Measurements from ENCODE around the gene TEAD4. TPM values are rescaled to one million over a fixed set of nuclear protein-coding genes. Genes with fewer than 3 reads are reported as not detected.

TEAD4 gene
- total RNA-seq, 1 experiment from 2014 or later = 43.2 TPM

GRCh38 chr12:3045494-3045893 is 86.3 kb downstream of the TEAD4 start:
- no peaks in the 10 kb centered on the region for H3K79me2 ChIP-seq (ENCODE audit: insufficient read depth, low read length)
- no peak overlapping the region for H3K27ac ChIP-seq (ENCODE audit: low read depth, low read length)
- TF ChIP-seq EZH2phosphoT487 (IDR thresholded peaks at IDR 0.05; ENCODE audit: borderline replicate concordance) = no peak
- no peak for TF ChIP-seq RAD21 (IDR thresholded peaks at IDR 0.05; ENCODE audit: low read depth)
- no peak for TF ChIP-seq YY1 (IDR thresholded peaks at IDR 0.05; ENCODE audit: extremely low read depth, insufficient replicate concordance, low read depth, low read length)
- no peak for TF ChIP-seq SRF (IDR thresholded peaks at IDR 0.05; ENCODE audit: low read depth)
- TF ChIP-seq FOSL1 (IDR thresholded peaks at IDR 0.05; ENCODE audit: low read depth) = no peak
- no peak for TF ChIP-seq POLR2AphosphoS5 (IDR thresholded peaks at IDR 0.05; ENCODE audit: low read depth, low read length)
- TF ChIP-seq CBX3 (IDR thresholded peaks at IDR 0.05; ENCODE audit: low read depth) = no peak
- TF ChIP-seq JUND (IDR thresholded peaks at IDR 0.05) = no peak
- no peak for TF ChIP-seq SP1 (IDR thresholded peaks at IDR 0.05; ENCODE audit: low read depth)
- TF ChIP-seq POLR2A (IDR thresholded peaks at IDR 0.05; ENCODE audit: borderline replicate concordance, extremely low read depth, insufficient read depth, insufficient read length) = no peak
- H3K36me3 ChIP-seq (ENCODE audit: control insufficient read depth in 1 of 2, insufficient read depth in 2 of 2, low read length in 2 of 2) = peaks cover 0 to 5% of the 10 kb centered on the region in 2 experiments; a peak in 1 of 4 replicates
- ATAC-seq (no peak), DNase-seq (ENCODE audit: low read depth, low spot score) (no peak)
- H2AFZ ChIP-seq (ENCODE audit: low read depth, low read length, poor library complexity, severe bottlenecking) = no peak overlapping the region
- H3K4me1 ChIP-seq (ENCODE audit: control insufficient read depth in 1 of 2, insufficient read depth in 2 of 2, low read length in 2 of 2) = peaks cover 0 to 16% of the 10 kb centered on the region in 2 experiments; a peak in 3 of 4 replicates
- ChIA-PET RAD21 (ENCODE audit: low non-redundant PET in 1 of 2, low total read pairs in 2 of 2, uncharacterized antibody in 2 of 2, unreplicated experiment in 2 of 2) (no interaction called here), POLR2A (no interaction called here), CTCF (no interaction called here)
- H3K4me3 ChIP-seq (replicated peaks in 1 of 2; ENCODE audit: low read depth in 1 of 2, low read length in 2 of 2) = no peak overlapping the region
- H3K27me3 ChIP-seq (ENCODE audit: insufficient read depth, low read length) = no peaks in the 10 kb centered on the region
- no peak overlapping the region for H3K9ac ChIP-seq (ENCODE audit: low read length)
- no peaks in the 10 kb centered on the region for H4K20me1 ChIP-seq (ENCODE audit: insufficient read depth)
- H3K9me3 ChIP-seq (ENCODE audit: control insufficient read depth in 1 of 2, insufficient read depth in 1 of 2, low read depth in 1 of 2, low read length in 2 of 2) = no peaks in the 10 kb centered on the region
- H3K4me2 ChIP-seq (ENCODE audit: low read length) = no peak overlapping the region
- BruUV-seq (replicated peaks) = no TSS peak
- no peaks in the 10 kb centered on the region for H3K9me2 ChIP-seq (ENCODE audit: insufficient read depth)
- intact Hi-C loops (cut with micrococcal nuclease) = no loop called here

- Histone ChIP-seq H3K79me2 (ENCODE audit: insufficient read depth, low read length) (no peaks in the 10 kb centered on the region), H3K9me2 (ENCODE audit: insufficient read depth) (no peaks in the 10 kb centered on the region), H3K9ac (ENCODE audit: low read length) (no peak overlapping the region), H2AFZ (ENCODE audit: low read depth, low read length, poor library complexity, severe bottlenecking) (no peak overlapping the region), H3K9me3 (ENCODE audit: control insufficient read depth in 1 of 2, insufficient read depth in 1 of 2, low read depth in 1 of 2, low read length in 2 of 2) (no peaks in the 10 kb centered on the region), H4K20me1 (ENCODE audit: insufficient read depth) (no peaks in the 10 kb centered on the region), H3K27ac (ENCODE audit: low read depth, low read length) (no peak overlapping the region), H3K27me3 (ENCODE audit: insufficient read depth, low read length) (no peaks in the 10 kb centered on the region), H3K4me2 (ENCODE audit: low read length) (no peak overlapping the region), H3K36me3 (ENCODE audit: control insufficient read depth in 1 of 2, insufficient read depth in 2 of 2, low read length in 2 of 2) (peaks cover 0 to 5% of the 10 kb centered on the region in 2 experiments; a peak in 1 of 4 replicates), H3K4me1 (ENCODE audit: control insufficient read depth in 1 of 2, insufficient read depth in 2 of 2, low read length in 2 of 2) (peaks cover 0 to 16% of the 10 kb centered on the region in 2 experiments; a peak in 3 of 4 replicates), H3K4me3 (replicated peaks in 1 of 2; ENCODE audit: low read depth in 1 of 2, low read length in 2 of 2) (no peak overlapping the region)
- POLR2A ChIA-PET = no interaction called here
- RAD21 ChIA-PET (ENCODE audit: low non-redundant PET in 1 of 2, low total read pairs in 2 of 2, uncharacterized antibody in 2 of 2, unreplicated experiment in 2 of 2) = no interaction called here
- CTCF ChIA-PET = no interaction called here
- DNase-seq (ENCODE audit: low read depth, low spot score) (no peak), ATAC-seq (no peak)
- no TSS peak for BruUV-seq (replicated peaks)
- intact Hi-C loops (cut with micrococcal nuclease) = no loop called here
- no peak for TF ChIP-seq FOSL1 (IDR thresholded peaks at IDR 0.05; ENCODE audit: low read depth)
- no peak for TF ChIP-seq EZH2 (IDR thresholded peaks at IDR 0.05)
- TF ChIP-seq EGR1 (IDR thresholded peaks at IDR 0.05; ENCODE audit: low read depth) = no peak
- no peak for TF ChIP-seq CBX3 (IDR thresholded peaks at IDR 0.05; ENCODE audit: low read depth)
- TF ChIP-seq POLR2AphosphoS5 (IDR thresholded peaks at IDR 0.05; ENCODE audit: low read depth, low read length) = no peak
- TF ChIP-seq MAX (IDR thresholded peaks at IDR 0.05) = no peak
- no peak for TF ChIP-seq SRF (IDR thresholded peaks at IDR 0.05; ENCODE audit: low read depth)
- TF ChIP-seq SP1 (IDR thresholded peaks at IDR 0.05; ENCODE audit: low read depth) = no peak
- no peak for TF ChIP-seq ZNF274 (IDR thresholded peaks at IDR 0.05; ENCODE audit: low read depth, low read length)
- TF ChIP-seq, protein P1, sequence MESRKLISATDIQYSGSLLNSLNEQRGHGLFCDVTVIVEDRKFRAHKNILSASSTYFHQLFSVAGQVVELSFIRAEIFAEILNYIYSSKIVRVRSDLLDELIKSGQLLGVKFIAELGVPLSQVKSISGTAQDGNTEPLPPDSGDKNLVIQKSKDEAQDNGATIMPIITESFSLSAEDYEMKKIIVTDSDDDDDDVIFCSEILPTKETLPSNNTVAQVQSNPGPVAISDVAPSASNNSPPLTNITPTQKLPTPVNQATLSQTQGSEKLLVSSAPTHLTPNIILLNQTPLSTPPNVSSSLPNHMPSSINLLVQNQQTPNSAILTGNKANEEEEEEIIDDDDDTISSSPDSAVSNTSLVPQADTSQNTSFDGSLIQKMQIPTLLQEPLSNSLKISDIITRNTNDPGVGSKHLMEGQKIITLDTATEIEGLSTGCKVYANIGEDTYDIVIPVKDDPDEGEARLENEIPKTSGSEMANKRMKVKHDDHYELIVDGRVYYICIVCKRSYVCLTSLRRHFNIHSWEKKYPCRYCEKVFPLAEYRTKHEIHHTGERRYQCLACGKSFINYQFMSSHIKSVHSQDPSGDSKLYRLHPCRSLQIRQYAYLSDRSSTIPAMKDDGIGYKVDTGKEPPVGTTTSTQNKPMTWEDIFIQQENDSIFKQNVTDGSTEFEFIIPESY (IDR thresholded peaks at IDR 0.05; ENCODE audit: extremely low read depth, insufficient replicate concordance, low read length) = no peak
- TF ChIP-seq REST (IDR thresholded peaks at IDR 0.05; ENCODE audit: low read depth) = no peak
- TF ChIP-seq JUND (IDR thresholded peaks at IDR 0.05) = no peak
- TF ChIP-seq RAD21 (IDR thresholded peaks at IDR 0.05; ENCODE audit: low read depth) = no peak
These were observed 86.8 kb downstream of the TEAD4 start for GRCh38 chr12:3045989-3046388.
